Suprapubic skin (tissue), 4 donors: Measurements from ENCODE around the gene COL5A3. TPM values are rescaled to one million over a fixed set of nuclear protein-coding genes. Genes with fewer than 3 reads are reported as not detected.
A peak's percentile ranks its signal among the peaks of the same experiment; 100 is the strongest.

Source experiments
- DNase-seq, 2 donors: peaks; one replicate each; pipeline ENCODE4 v3.0.0-alpha.2; 2019; ENCODE audit warnings: low spot score in 2 of 2
- H3K27ac ChIP-seq: fragments of 200-600 bp; sonication (generic); one replicate; pipeline ENCODE4 v1.5.1; 2019
- H3K27me3 ChIP-seq: fragments of 200-600 bp; sonication (generic); one replicate; pipeline ENCODE4 v1.5.1; 2019
- H3K36me3 ChIP-seq: fragments of 200-600 bp; sonication (generic); one replicate; pipeline ENCODE4 v1.5.1; 2019
- H3K4me1 ChIP-seq: fragments of 200-600 bp; sonication (generic); one replicate; pipeline ENCODE4 v1.5.1; 2019
- H3K4me3 ChIP-seq: fragments of 200-600 bp; sonication (generic); one replicate; pipeline ENCODE4 v1.5.1; 2019; ENCODE audit warnings: mild to moderate bottlenecking
- H3K9me3 ChIP-seq: fragments of 200-600 bp; sonication (generic); one replicate; pipeline ENCODE4 v1.5.1; 2019
- CTCF ChIP-seq, 2 donors: fragments of 200-600 bp in 1 of 2; fragments of 450-650 bp in 1 of 2; sonication (generic) in 1 of 2; IDR thresholded peaks; one replicate each; pipeline ENCODE4 v1.5.1; 2016 to 2019; ENCODE audit warnings: antibody characterized with exemption in 2 of 2, mild to moderate bottlenecking in 1 of 2, moderate library complexity in 1 of 2
- EP300 ChIP-seq: sonication (generic); formaldehyde crosslinking; IDR thresholded peaks from one replicate; pipeline ENCODE4 v1.6.1; 2017; ENCODE audit warnings: antibody characterized with exemption
- POLR2A ChIP-seq, 2 donors: fragments of 450-650 bp; IDR thresholded peaks; one replicate each; pipeline ENCODE4 v1.6.1; 2017; ENCODE audit warnings: antibody characterized with exemption in 2 of 2, mild to moderate bottlenecking in 2 of 2, moderate library complexity in 2 of 2
- POLR2AphosphoS5 ChIP-seq, 3 donors: sonication (generic); formaldehyde crosslinking; IDR thresholded peaks; one replicate each; pipeline ENCODE4 v1.6.1; 2017; ENCODE audit warnings: antibody characterized with exemption in 3 of 3
- WGBS: methylation state at CpG from one replicate; pipeline ENCODE4 v1.1.5; 2018; 5-methylcytosine and 5-hydroxymethylcytosine counted together
- total RNA-seq, 4 donors: library from RNA; depleted of rRNA; stranded (reverse); fragments of >200 nt; gene quantifications; one replicate each; pipeline ENCODE4 v1.1.0, GENCODE V29; 2016

COL5A3 gene
- total RNA-seq, 4 donors from 2014 or later: 13.4 to 30.6 (median 18.8) TPM

DNA sequence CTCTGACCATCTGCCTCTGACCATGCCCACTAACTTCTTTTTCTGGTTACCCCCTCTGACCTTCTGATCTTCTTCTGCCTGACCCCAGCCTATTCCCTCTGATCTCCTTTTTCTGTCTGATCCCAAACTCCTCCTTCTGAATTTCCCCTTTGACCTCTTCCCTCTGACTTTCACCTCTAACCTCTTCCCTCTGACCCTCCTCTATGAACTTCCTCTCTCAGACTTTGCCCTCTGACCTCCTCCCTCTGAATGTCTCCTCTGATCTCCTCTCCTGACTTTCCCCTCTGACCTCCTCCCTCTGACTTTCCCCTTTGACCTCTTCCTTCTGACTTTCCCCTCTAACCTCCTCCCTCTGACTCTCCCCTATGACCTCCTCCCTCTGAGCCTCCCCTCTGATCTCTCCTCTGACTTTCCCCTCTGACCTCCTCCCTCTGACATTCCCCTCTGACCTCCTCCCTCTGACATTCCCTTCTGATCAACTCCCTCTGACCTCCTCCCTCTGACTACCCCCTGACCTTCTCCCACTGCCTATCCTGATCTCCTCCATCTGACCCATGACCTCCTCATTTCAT lies 3.5 kb downstream of the COL5A3 start:
- peaks cover 60% of the 10 kb centered on the region for H3K4me1 ChIP-seq
- no peak for TF ChIP-seq CTCF (IDR thresholded peaks at IDR 0.05)
- TF ChIP-seq EP300: no peak
- TF ChIP-seq POLR2A (IDR thresholded peaks at IDR 0.05): no peak
- no peak for TF ChIP-seq POLR2AphosphoS5 (IDR thresholded peaks at IDR 0.05)
- peak overlapping the region; percentile 81 for H3K27ac ChIP-seq
- no peak for DNase-seq
- H3K27me3 ChIP-seq: peaks cover under 1% of the 10 kb centered on the region
- H3K4me3 ChIP-seq: no peak overlapping the region
- no peaks in the 10 kb centered on the region for H3K9me3 ChIP-seq
- peaks cover 15% of the 10 kb centered on the region for H3K36me3 ChIP-seq

DNA sequence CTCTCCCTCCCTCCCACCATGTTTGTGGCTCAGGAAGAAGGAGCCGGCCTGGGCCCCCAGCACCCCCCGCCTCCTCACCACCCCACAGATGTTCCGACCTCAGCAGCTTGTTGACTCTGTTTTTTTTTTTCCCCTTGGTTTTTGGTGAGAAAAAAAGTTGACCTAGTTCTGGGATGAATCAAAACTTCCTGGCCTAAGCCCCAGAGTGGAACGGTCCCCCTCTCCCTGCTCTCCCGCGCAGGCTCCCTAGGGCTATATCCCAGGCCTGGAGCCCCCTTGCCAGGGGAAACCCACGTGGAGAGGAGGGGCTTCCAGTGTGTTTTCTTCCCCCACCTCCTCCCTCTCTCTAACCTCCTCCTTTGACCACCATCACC lies 4.0 kb downstream of the COL5A3 start:
- no peak for DNase-seq
- peaks cover 55% of the 10 kb centered on the region for H3K4me1 ChIP-seq
- 12% methylated on average over 7 of the region's 7 CpGs for WGBS
- peaks cover 15% of the 10 kb centered on the region for H3K36me3 ChIP-seq
- H3K27me3 ChIP-seq: no peaks in the 10 kb centered on the region
- peak overlapping the region; percentile 81 for H3K27ac ChIP-seq
- H3K9me3 ChIP-seq: no peaks in the 10 kb centered on the region
- H3K4me3 ChIP-seq: peak overlapping the region; percentile 28
- TF ChIP-seq EP300 (no peak), POLR2AphosphoS5 (IDR thresholded peaks at IDR 0.05) (no peak), POLR2A (IDR thresholded peaks at IDR 0.05) (no peak), CTCF (IDR thresholded peaks at IDR 0.05) (no peak)

- Histone ChIP-seq H3K4me1 (peaks cover 49% of the 10 kb centered on the region), H3K27me3 (no peaks in the 10 kb centered on the region), H3K4me3 (peak overlapping the region; percentile 28)
Observed at GRCh38 chr19:10005632-10006334, 4.5 kb downstream of the COL5A3 start.

GRCh38 chr19:10004617-10005016 lies 5.7 kb downstream of the COL5A3 start:
- DNase-seq: no peak
- 95% methylated on average over 6 of the region's 9 CpGs for WGBS
- no peaks in the 10 kb centered on the region for H3K9me3 ChIP-seq
- no peak overlapping the region for H3K27ac ChIP-seq
- peaks cover 38% of the 10 kb centered on the region for H3K4me1 ChIP-seq
- TF ChIP-seq EP300 (no peak), CTCF (IDR thresholded peaks at IDR 0.05) (no peak), POLR2AphosphoS5 (IDR thresholded peaks at IDR 0.05) (no peak), POLR2A (IDR thresholded peaks at IDR 0.05) (no peak)
- H3K4me3 ChIP-seq: no peak overlapping the region
- no peaks in the 10 kb centered on the region for H3K27me3 ChIP-seq
- peaks cover 15% of the 10 kb centered on the region for H3K36me3 ChIP-seq

More at GRCh38 chr19:10005632-10006334, 4.5 kb downstream of the COL5A3 start:
- DNase-seq: no peak
- WGBS: 75% methylated on average over 9 of the region's 17 CpGs
- Histone ChIP-seq H3K9me3 (no peaks in the 10 kb centered on the region), H3K27ac (peak overlapping the region; percentile 81), H3K36me3 (peaks cover 15% of the 10 kb centered on the region)
- TF ChIP-seq POLR2AphosphoS5 (IDR thresholded peaks at IDR 0.05) (no peak), EP300 (no peak), POLR2A (IDR thresholded peaks at IDR 0.05) (no peak), CTCF (IDR thresholded peaks at IDR 0.05) (no peak)

DNA sequence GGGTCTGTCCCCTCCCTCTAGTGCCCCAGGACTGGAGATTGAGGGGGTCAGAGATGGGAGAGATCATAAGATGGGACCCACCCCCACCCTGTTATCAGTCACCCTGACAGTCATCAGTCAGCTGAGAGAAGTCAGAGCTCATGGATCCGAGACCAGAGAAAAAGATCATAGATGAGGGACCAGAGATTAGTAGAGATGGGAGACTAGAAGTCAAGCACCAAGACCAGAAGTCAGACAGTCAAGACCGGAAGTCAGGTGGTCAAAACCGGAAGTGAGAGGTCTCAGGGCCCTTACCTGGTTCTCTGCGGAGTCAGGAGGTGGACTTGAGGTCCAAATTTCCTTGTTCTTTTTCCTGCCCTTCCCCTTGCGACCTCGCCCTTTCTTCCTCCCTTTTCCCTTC lies 7.0 kb downstream of the COL5A3 start:
- whole genome bisulfite sequencing: 76% methylated on average over 6 of the region's 6 CpGs
- no peak for DNase-seq
- H3K27ac ChIP-seq: no peak overlapping the region

More for the DNA sequence above, 7.0 kb downstream of the COL5A3 start:
- Histone ChIP-seq H3K4me3 (no peak overlapping the region), H3K4me1 (peaks cover 24% of the 10 kb centered on the region), H3K9me3 (no peaks in the 10 kb centered on the region), H3K36me3 (peaks cover 15% of the 10 kb centered on the region), H3K27me3 (no peaks in the 10 kb centered on the region)
- TF ChIP-seq POLR2A (IDR thresholded peaks at IDR 0.05) (no peak), POLR2AphosphoS5 (IDR thresholded peaks at IDR 0.05) (no peak), CTCF (IDR thresholded peaks at IDR 0.05) (no peak), EP300 (no peak)
